CD4-positive, CD25-positive, alpha-beta regulatory T cell (primary cell): ENCODE data around the gene SH3BP5. TPM values are rescaled to one million over a fixed set of nuclear protein-coding genes. Genes with fewer than 3 reads are reported as not detected.

Experiments used
- ATAC-seq, 2 donors: fragments of 150-1000 bp; cut with Tn5 transposase; one replicate each; pipeline ENCODE4 v1.10.0; 2021; ENCODE audit warnings: low read depth in 2 of 2, moderate number of reproducible peaks in 2 of 2, moderate library complexity in 1 of 2
- DNase-seq, 3 donors: peaks; one replicate each; pipeline versions ENCODE4 v3.0.0 to v3.0.0-alpha.2; 2012 to 2022; ENCODE audit warnings: mixed read lengths in 1 of 3
- H3K27ac ChIP-seq: one replicate; pipeline ENCODE4 v1.7.0; 2013; ENCODE audit warnings: mild to moderate bottlenecking, low read length; ENCODE audit not compliant: insufficient read depth, poor library complexity, severe bottlenecking
- H3K27me3 ChIP-seq: one replicate; pipeline ENCODE4 v1.7.0; 2013; ENCODE audit warnings: low read length; ENCODE audit not compliant: control insufficient read depth, insufficient read depth
- H3K36me3 ChIP-seq: one replicate; pipeline ENCODE4 v1.7.0; 2013; ENCODE audit warnings: mild to moderate bottlenecking, low read length, moderate library complexity; ENCODE audit not compliant: control insufficient read depth, insufficient read depth
- H3K4me1 ChIP-seq: 2 replicates; pipeline ENCODE4 v1.7.0; 2013; ENCODE audit warnings: mild to moderate bottlenecking, low read length; ENCODE audit not compliant: insufficient read depth, control insufficient read depth, poor library complexity, severe bottlenecking
- H3K4me3 ChIP-seq: one replicate; pipeline ENCODE4 v1.7.0; 2013; ENCODE audit warnings: low read depth, mild to moderate bottlenecking, low read length, moderate library complexity
- H3K9me3 ChIP-seq, 2 experiments: 1 replicate in 1 of 2; 2 replicates in 1 of 2; pipeline ENCODE4 v1.7.0; 2013; ENCODE audit warnings: low read length in 2 of 2, mild to moderate bottlenecking in 1 of 2, moderate library complexity in 1 of 2; ENCODE audit not compliant: control insufficient read depth in 2 of 2
- H3K27ac Mint-ChIP-seq, 3 donors: one replicate each; pipeline ENCODE4 v1.8.0; 2020 to 2022; ENCODE audit warnings: mild to moderate bottlenecking in 3 of 3, mixed read lengths in 3 of 3, moderate library complexity in 2 of 3
- H3K27me3 Mint-ChIP-seq: one replicate; pipeline ENCODE4 v1.8.0; 2022; ENCODE audit warnings: mild to moderate bottlenecking, mixed read lengths
- H3K36me3 Mint-ChIP-seq: one replicate; pipeline ENCODE4 v1.8.0; 2020; ENCODE audit warnings: mixed read lengths
- H3K4me1 Mint-ChIP-seq, 4 donors: one replicate each; pipeline ENCODE4 v1.8.0; 2020 to 2022; ENCODE audit warnings: mixed read lengths in 4 of 4, mild to moderate bottlenecking in 1 of 4
- H3K4me3 Mint-ChIP-seq, 4 donors: one replicate each; pipeline ENCODE4 v1.8.0; 2020 to 2022; ENCODE audit warnings: mild to moderate bottlenecking in 4 of 4, mixed read lengths in 4 of 4, moderate library complexity in 3 of 4
- H3K9me3 Mint-ChIP-seq, 7 donors: one replicate each; pipeline ENCODE4 v1.8.0; 2020 to 2022; ENCODE audit warnings: mixed read lengths in 7 of 7, mild to moderate bottlenecking in 3 of 7, moderate library complexity in 2 of 7
- polyA plus RNA-seq, 4 donors: library from polyadenylated mRNA; unstranded; fragments of 300-500 nt; fragmentation: Illumina TruSeq; gene quantifications; one replicate each; pipeline ENCODE4 v1.2.3, GENCODE V29; 2021
- total RNA-seq: library from RNA; stranded (reverse); gene quantifications from one replicate; pipeline ENCODE4 v1.2.3, GENCODE V29; 2022

Gene SH3BP5
- total and polyA plus RNA-seq, 5 donors from 2014 or later: 24.7 to 68.6 (median 32.8) TPM

DNA sequence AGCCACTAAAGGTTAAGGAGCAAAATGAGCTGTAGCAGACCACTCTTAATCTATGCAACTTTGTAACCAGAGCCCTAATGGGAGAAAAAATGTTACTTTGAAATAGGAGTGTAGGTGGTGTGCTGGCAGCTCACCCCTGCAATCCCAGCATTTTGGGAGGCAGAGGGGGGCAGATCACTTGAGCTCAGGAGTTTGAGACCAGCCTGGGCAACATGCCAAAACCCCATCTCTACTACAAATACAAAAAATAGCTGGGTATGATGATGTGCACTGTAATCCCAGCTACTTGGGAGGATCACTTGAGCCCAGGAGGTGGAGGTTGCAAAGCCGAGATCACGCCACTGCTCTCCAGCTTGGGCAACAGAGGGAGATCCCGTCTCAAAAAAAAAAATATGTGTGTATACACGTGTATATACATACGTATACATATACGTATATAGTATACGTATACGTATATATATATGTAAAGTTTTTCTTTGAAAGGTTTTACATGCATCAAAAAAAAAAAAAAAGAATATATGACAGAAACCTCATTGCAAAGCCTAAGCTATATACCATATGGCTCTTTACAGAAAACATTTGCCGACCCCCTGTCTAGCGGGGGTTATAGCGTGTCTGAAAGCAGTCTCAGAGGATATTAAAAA is 110.7 kb downstream of the SH3BP5 start:
- no peak overlapping the region for H3K4me3 Mint-ChIP-seq
- Histone ChIP-seq H3K27me3 (no peaks in the 10 kb centered on the region), H3K36me3 (peaks cover 79% of the 10 kb centered on the region), H3K9me3 (no peaks in the 10 kb centered on the region), H3K4me3 (no peak overlapping the region), H3K4me1 (no peaks in the 10 kb centered on the region), H3K27ac (no peak overlapping the region)
- peaks cover 43% of the 10 kb centered on the region for H3K36me3 Mint-ChIP-seq
- H3K27me3 Mint-ChIP-seq: no peaks in the 10 kb centered on the region
- peaks cover 12 to 27% (median 17%) of the 10 kb centered on the region in 4 donors for H3K4me1 Mint-ChIP-seq
- no peak overlapping the region for H3K27ac Mint-ChIP-seq
- ATAC-seq (no peak), DNase-seq (no peak)
- H3K9me3 Mint-ChIP-seq: no peaks in the 10 kb centered on the region

DNA sequence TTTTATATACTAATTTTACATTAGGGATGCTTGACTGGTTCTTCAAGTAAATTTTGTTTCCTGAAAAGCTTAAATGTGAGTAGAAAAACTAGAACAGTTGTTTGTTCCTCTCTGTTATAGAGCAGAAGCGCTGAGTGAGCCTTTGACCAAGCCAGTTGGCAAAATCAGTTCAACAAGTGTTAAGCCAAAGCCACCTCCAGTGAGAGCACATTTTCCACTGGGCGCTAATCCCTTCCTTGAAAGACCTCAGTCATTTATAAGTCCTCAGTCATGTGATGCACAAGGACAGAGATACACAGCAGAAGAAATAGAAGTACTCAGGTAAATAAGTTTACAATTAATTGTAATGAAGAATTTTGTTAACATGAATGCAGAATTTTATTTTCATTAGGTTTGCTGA is 111.7 kb downstream of the SH3BP5 start:
- Mint-ChIP-seq H3K36me3 (peaks cover 43% of the 10 kb centered on the region), H3K27ac (no peak overlapping the region), H3K4me3 (no peak overlapping the region), H3K27me3 (no peaks in the 10 kb centered on the region), H3K9me3 (no peaks in the 10 kb centered on the region), H3K4me1 (peaks cover 13 to 27% (median 20%) of the 10 kb centered on the region in 4 donors)
- H3K4me1 ChIP-seq: no peaks in the 10 kb centered on the region
- H3K27ac ChIP-seq: no peak overlapping the region
- DNase-seq (no peak), ATAC-seq (no peak)
- no peaks in the 10 kb centered on the region for H3K9me3 ChIP-seq
- H3K4me3 ChIP-seq: no peak overlapping the region
- no peaks in the 10 kb centered on the region for H3K27me3 ChIP-seq
- H3K36me3 ChIP-seq: peaks cover 81% of the 10 kb centered on the region

DNA sequence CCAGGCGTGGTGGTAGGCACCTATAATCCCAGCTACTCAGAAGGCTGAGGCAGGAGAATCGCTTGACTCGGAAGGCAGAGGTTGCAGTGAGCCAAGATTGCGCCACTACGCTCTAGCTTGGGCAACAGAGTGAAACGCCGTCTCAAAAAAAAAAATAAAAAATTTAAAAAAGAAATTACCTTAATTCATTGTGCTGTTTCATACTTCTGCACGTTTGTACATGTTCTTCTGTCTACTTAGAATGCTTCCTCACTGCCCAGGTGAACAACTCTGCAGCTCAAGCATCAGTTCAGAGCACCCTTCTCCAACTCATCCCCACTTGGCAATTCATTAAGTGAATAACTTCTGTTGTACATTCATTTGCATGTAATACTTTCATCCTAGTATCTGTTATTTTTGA is 112.3 kb downstream of the SH3BP5 start:
- Mint-ChIP-seq H3K4me1 (peaks cover 19 to 27% (median 23%) of the 10 kb centered on the region in 4 donors), H3K9me3 (no peaks in the 10 kb centered on the region), H3K27me3 (no peaks in the 10 kb centered on the region), H3K4me3 (no peak overlapping the region), H3K36me3 (peaks cover 48% of the 10 kb centered on the region), H3K27ac (no peak overlapping the region)
- DNase-seq: no peak
- Histone ChIP-seq H3K9me3 (no peaks in the 10 kb centered on the region), H3K27ac (no peak overlapping the region), H3K36me3 (peaks cover 82% of the 10 kb centered on the region), H3K4me3 (no peak overlapping the region), H3K27me3 (no peaks in the 10 kb centered on the region), H3K4me1 (no peaks in the 10 kb centered on the region)
- no peak for ATAC-seq

DNA sequence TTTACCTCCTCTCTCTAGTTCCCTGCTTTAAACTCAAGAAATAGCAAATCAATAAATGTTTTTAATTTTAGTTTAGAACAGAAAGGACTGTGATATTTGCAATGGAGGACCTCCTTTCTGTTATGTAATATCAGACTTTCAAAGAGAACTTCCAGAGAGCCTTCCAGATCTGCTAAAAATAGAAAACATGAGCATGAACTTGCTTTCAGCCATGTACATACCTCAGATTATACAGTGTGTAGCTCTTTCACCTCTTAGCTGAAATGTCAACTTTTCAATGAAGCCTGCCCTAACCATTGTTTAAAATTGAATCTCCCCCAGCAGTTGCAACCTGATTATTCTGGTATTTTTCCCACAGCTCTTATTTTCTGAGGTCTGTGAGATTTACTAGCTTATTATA is 113.7 kb downstream of the SH3BP5 start:
- H3K27me3 ChIP-seq: no peaks in the 10 kb centered on the region
- no peak for ATAC-seq
- Mint-ChIP-seq H3K4me1 (peaks cover 21 to 28% (median 26%) of the 10 kb centered on the region in 4 donors), H3K27me3 (no peaks in the 10 kb centered on the region), H3K27ac (peak overlapping the region; percentile 14 to 68 (median 15)), H3K36me3 (peaks cover 53% of the 10 kb centered on the region), H3K4me3 (no peak overlapping the region), H3K9me3 (no peaks in the 10 kb centered on the region)
- H3K27ac ChIP-seq: no peak overlapping the region
- no peaks in the 10 kb centered on the region for H3K9me3 ChIP-seq
- H3K4me3 ChIP-seq: no peak overlapping the region
- peaks cover 85% of the 10 kb centered on the region for H3K36me3 ChIP-seq
- DNase-seq: no peak
- no peaks in the 10 kb centered on the region for H3K4me1 ChIP-seq

DNA sequence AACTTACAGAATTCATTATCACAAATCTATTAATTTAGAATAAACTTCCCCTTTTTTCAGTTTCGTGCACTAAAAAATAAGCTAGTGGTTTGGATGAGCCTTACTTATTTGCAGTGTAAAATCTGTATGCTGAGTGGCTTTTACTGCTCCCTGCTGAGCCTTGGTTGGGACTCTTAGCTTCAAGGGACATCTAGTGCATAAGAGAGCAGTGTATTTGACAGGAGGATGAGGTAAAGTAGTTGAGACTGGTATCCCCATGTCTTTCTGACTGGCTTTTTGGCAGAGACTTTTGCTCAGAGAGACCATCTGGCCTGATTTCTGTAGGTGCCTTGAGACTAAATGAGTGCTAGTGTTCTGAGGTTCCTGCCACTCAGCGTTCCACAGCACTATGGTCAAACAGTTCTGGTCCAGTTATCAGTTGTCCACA is 114.5 kb downstream of the SH3BP5 start:
- H3K4me3 Mint-ChIP-seq: no peak overlapping the region
- H3K4me1 Mint-ChIP-seq: peaks cover 22 to 31% (median 24%) of the 10 kb centered on the region in 4 donors
- DNase-seq (no peak), ATAC-seq (no peak)
- no peaks in the 10 kb centered on the region for H3K9me3 Mint-ChIP-seq
- Histone ChIP-seq H3K9me3 (no peaks in the 10 kb centered on the region), H3K4me1 (no peaks in the 10 kb centered on the region), H3K36me3 (peaks cover 85% of the 10 kb centered on the region), H3K4me3 (no peak overlapping the region), H3K27ac (no peak overlapping the region), H3K27me3 (no peaks in the 10 kb centered on the region)
- H3K27me3 Mint-ChIP-seq: no peaks in the 10 kb centered on the region
- H3K27ac Mint-ChIP-seq: peak overlapping the region in 1 of 3 donors; percentile 46
- H3K36me3 Mint-ChIP-seq: peaks cover 52% of the 10 kb centered on the region

DNA sequence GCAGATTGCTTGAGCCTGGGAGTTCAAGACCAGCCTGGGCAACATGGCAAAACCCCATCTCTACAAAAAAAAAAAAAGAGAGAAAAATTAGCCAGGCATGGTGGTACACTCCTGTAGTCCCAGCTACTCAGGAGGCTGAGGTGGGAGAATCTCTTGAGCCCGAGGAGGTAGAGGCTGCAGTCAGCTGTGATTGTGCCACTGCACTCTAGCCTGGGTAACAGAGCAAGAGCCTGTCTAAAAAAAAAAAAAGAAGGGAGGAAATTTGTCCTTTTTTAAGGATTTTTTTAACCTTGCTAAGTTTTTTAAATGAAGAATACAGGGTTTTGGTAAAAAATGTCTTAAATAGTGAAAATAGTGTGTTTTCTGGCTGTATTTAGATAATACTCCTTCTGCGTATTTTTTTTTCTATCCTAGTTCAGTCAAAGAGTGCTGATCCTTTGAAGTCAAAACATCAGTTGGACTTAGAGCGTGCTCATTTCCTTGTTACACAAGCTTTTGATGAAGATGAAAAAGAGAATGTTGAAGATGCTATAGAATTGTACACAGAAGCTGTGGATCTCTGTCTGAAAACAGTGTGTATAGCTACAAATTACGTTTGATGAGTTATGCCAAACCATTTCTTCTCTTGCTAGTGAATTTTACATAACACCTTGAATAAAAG is 115.2 kb downstream of the SH3BP5 start:
- DNase-seq (peak in 1 of 3 donors; percentile 21), ATAC-seq (no peak)
- H3K9me3 Mint-ChIP-seq: no peaks in the 10 kb centered on the region
- no peaks in the 10 kb centered on the region for H3K4me1 ChIP-seq
- peaks cover 52% of the 10 kb centered on the region for H3K36me3 Mint-ChIP-seq
- H3K27me3 Mint-ChIP-seq: no peaks in the 10 kb centered on the region
- H3K27me3 ChIP-seq: no peaks in the 10 kb centered on the region
- H3K4me3 ChIP-seq: no peak overlapping the region
- H3K36me3 ChIP-seq: peaks cover 85% of the 10 kb centered on the region
- no peaks in the 10 kb centered on the region for H3K9me3 ChIP-seq
- peak overlapping the region in 2 of 3 donors; percentile 13 to 88 for H3K27ac Mint-ChIP-seq
- no peak overlapping the region for H3K4me3 Mint-ChIP-seq
- H3K4me1 Mint-ChIP-seq: peaks cover 20 to 32% (median 21%) of the 10 kb centered on the region in 4 donors
- no peak overlapping the region for H3K27ac ChIP-seq

DNA sequence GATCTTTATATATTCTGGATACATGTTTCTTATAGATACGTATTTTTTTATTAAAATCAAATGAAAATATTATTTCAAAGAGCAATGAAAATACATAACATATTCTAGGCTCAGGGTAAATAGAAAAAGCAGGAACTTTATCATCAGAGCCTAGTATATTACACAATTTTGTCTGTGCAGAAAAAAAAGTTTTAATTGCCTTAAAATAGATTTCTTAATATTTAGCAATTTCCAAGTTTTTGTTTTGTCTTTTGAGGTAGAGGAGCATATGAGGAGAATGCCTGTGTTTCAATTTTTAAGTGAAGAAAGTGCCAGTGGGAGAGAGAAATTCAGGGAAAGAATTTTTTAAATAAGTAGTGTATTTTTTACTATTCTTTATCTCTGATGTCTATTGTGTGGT is 115.9 kb downstream of the SH3BP5 start:
- Mint-ChIP-seq H3K27me3 (no peaks in the 10 kb centered on the region), H3K4me1 (peaks cover 21 to 36% (median 24%) of the 10 kb centered on the region in 4 donors), H3K4me3 (no peak overlapping the region), H3K9me3 (no peaks in the 10 kb centered on the region), H3K27ac (peak overlapping the region in 1 of 3 donors; percentile 13), H3K36me3 (peaks cover 54% of the 10 kb centered on the region)
- Histone ChIP-seq H3K9me3 (no peaks in the 10 kb centered on the region), H3K4me1 (no peaks in the 10 kb centered on the region), H3K27me3 (no peaks in the 10 kb centered on the region), H3K36me3 (peaks cover 80% of the 10 kb centered on the region), H3K4me3 (no peak overlapping the region), H3K27ac (no peak overlapping the region)
- ATAC-seq (no peak), DNase-seq (no peak)

DNA sequence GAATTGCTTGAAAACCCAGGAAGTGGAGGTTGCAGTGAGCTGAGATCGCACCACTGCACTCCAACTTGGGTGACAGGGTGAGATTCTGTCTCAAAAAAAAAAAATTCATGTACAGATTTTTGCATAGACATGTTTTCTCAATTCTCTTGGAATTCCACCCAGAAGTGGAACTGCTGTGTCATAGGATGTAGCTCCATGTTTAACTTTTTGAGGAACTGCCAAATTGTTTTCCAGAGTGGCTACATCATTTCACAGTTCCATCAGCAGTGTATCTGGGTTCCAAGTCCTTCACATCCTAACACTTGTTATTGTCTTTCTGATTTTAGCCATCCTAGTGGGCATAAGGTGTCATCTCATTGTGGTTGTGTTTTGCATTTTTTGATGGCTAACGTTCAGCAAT is 116.4 kb downstream of the SH3BP5 start:
- H3K4me3 Mint-ChIP-seq: no peak overlapping the region
- H3K27me3 ChIP-seq: no peaks in the 10 kb centered on the region
- H3K36me3 Mint-ChIP-seq: peaks cover 54% of the 10 kb centered on the region
- no peaks in the 10 kb centered on the region for H3K9me3 ChIP-seq
- H3K27ac ChIP-seq: no peak overlapping the region
- peak overlapping the region in 1 of 3 donors; percentile 13 for H3K27ac Mint-ChIP-seq
- peaks cover 77% of the 10 kb centered on the region for H3K36me3 ChIP-seq
- no peaks in the 10 kb centered on the region for H3K9me3 Mint-ChIP-seq
- DNase-seq (no peak), ATAC-seq (no peak)
- no peak overlapping the region for H3K4me3 ChIP-seq
- H3K4me1 Mint-ChIP-seq: peaks cover 21 to 40% (median 24%) of the 10 kb centered on the region in 4 donors
- no peaks in the 10 kb centered on the region for H3K27me3 Mint-ChIP-seq
- H3K4me1 ChIP-seq: no peaks in the 10 kb centered on the region
